GM12891 (cell line): ENCODE measurements around the gene CCDC30.

Experiments
- POLR2A ChIP-seq: IDR thresholded peaks from 2 replicates; pipeline ENCODE4 v1.6.1; 2011; ENCODE audit warnings: low read depth, low read length, control low read depth
- POLR2AphosphoS5 ChIP-seq: IDR thresholded peaks from 2 replicates; pipeline ENCODE4 v1.6.1; 2011; ENCODE audit warnings: low read depth, low read length, control low read depth
- SPI1 ChIP-seq: IDR thresholded peaks from 2 replicates; pipeline ENCODE4 v1.6.1; 2011; ENCODE audit warnings: low read depth, low read length, control low read depth
- TAF1 ChIP-seq: IDR thresholded peaks from 2 replicates; pipeline ENCODE4 v1.6.1; 2011; ENCODE audit warnings: low read depth, low read length, control low read depth

GRCh38 chr1:42692911-42693310 lies 229.8 kb downstream of the CCDC30 start:
- TF ChIP-seq TAF1 (no peak), POLR2A (no peak), POLR2AphosphoS5 (no peak), SPI1 (no peak)
